ENCODE data around the gene ZNHIT3. TPM values are rescaled to one million over a fixed set of nuclear protein-coding genes. Genes with fewer than 3 reads are reported as not detected.
A peak's percentile ranks its signal among the peaks of the same experiment; 100 is the strongest.

Gene ZNHIT3
- total and polyA plus RNA-seq, 2 donors from 2014 or later: 25.4 to 60.9 TPM

- H3K36me3 ChIP-seq (ENCODE audit: control insufficient read depth in 2 of 3, insufficient read depth in 3 of 3, low read length in 3 of 3): no peaks in the 10 kb centered on the region
- no peak overlapping the region for H3K27ac ChIP-seq (ENCODE audit: low read depth in 2 of 2, low read length in 2 of 2)
- H3K9me3 ChIP-seq (ENCODE audit: control insufficient read depth in 2 of 3, insufficient read depth in 1 of 3, low read length in 3 of 3): no peaks in the 10 kb centered on the region
- H3K27me3 ChIP-seq (ENCODE audit: control insufficient read depth, insufficient read depth, low read length): no peaks in the 10 kb centered on the region
- no peak for DNase-seq
- no peak overlapping the region for H3K4me3 ChIP-seq (ENCODE audit: low read length in 3 of 3)
- intact Hi-C loops (cut with DNase I): no loop called here
- no peak for FAIRE-seq
- no peak for TF ChIP-seq CTCF (IDR thresholded peaks at IDR 0.05; ENCODE audit: borderline replicate concordance, extremely low read depth, insufficient read depth)
- peaks cover 0 to 5% (median 4%) of the 10 kb centered on the region in 3 donors for H3K4me1 ChIP-seq (ENCODE audit: control insufficient read depth in 2 of 3, insufficient read depth in 2 of 3, low read depth in 1 of 3, low read length in 3 of 3)
- H3K9ac ChIP-seq (ENCODE audit: low read length in 3 of 3): no peak overlapping the region
Observed at GRCh38 chr17:36540696-36541095, 54.2 kb downstream of the ZNHIT3 start.

DNA sequence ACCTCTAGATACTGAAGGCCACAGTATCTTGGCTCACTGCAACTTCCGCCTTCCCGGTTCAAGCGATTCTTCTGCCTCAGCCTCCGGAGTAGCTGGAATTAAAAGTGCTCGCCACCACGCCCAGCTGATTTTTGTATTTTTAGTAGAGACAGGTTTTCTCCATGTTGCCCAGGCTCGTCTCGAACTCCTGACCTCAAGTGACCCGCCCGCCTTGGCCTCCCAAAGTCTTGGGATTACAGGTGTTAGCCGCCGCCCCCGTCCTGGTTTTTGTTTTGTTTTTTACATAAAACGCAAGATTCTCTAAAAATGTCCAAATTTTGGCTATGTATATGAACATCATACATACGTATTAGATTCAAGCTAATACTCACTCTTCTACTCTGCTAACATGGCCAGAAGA, 56.3 kb downstream of the ZNHIT3 start:
- Histone ChIP-seq H3K27ac (ENCODE audit: low read depth in 2 of 2, low read length in 2 of 2) (no peak overlapping the region), H3K36me3 (ENCODE audit: control insufficient read depth in 2 of 3, insufficient read depth in 3 of 3, low read length in 3 of 3) (peaks cover 0 to under 1% (median 0%) of the 10 kb centered on the region in 3 donors), H3K9ac (ENCODE audit: low read length in 3 of 3) (no peak overlapping the region), H3K9me3 (ENCODE audit: control insufficient read depth in 2 of 3, insufficient read depth in 1 of 3, low read length in 3 of 3) (no peaks in the 10 kb centered on the region), H3K27me3 (ENCODE audit: control insufficient read depth, insufficient read depth, low read length) (no peaks in the 10 kb centered on the region), H3K4me1 (ENCODE audit: control insufficient read depth in 2 of 3, insufficient read depth in 2 of 3, low read depth in 1 of 3, low read length in 3 of 3) (peaks cover 7 to 16% (median 10%) of the 10 kb centered on the region in 3 donors), H3K4me3 (ENCODE audit: low read length in 3 of 3) (no peak overlapping the region)
- DNase-seq: no peak
- no peak for FAIRE-seq
- no peak for TF ChIP-seq CTCF (IDR thresholded peaks at IDR 0.05; ENCODE audit: borderline replicate concordance, extremely low read depth, insufficient read depth)
- intact Hi-C loops (cut with DNase I): no loop called here

DNA sequence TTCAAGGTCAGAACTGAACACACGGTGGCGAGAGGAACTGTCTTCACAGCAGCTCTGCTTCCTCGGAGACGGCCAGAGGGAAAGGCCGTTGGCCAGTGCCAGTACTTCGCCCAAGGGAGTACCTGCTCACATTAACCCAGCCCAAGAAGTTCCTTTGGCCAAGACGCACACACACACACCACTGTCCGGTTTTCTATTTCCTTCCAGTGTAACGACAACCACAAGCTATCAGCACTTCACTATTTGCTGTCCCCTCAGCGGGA, 57.5 kb downstream of the ZNHIT3 start:
- FAIRE-seq (no peak), DNase-seq (peak in 4 of 5 donors; percentile 48 to 75 (median 70))
- no peaks in the 10 kb centered on the region for H3K27me3 ChIP-seq (ENCODE audit: control insufficient read depth, insufficient read depth, low read length)

More for the DNA sequence above, 57.5 kb downstream of the ZNHIT3 start:
- Histone ChIP-seq H3K27ac (ENCODE audit: low read depth in 2 of 2, low read length in 2 of 2) (peak overlapping the region; percentile 99 to 100), H3K9me3 (ENCODE audit: control insufficient read depth in 2 of 3, insufficient read depth in 1 of 3, low read length in 3 of 3) (no peaks in the 10 kb centered on the region), H3K4me1 (ENCODE audit: control insufficient read depth in 2 of 3, insufficient read depth in 2 of 3, low read depth in 1 of 3, low read length in 3 of 3) (peaks cover 7 to 19% (median 14%) of the 10 kb centered on the region in 3 donors), H3K4me3 (ENCODE audit: low read length in 3 of 3) (peak overlapping the region; percentile 72 to 93 (median 90)), H3K36me3 (ENCODE audit: control insufficient read depth in 2 of 3, insufficient read depth in 3 of 3, low read length in 3 of 3) (peaks cover 0 to 4% (median 0%) of the 10 kb centered on the region in 3 donors), H3K9ac (ENCODE audit: low read length in 3 of 3) (peak overlapping the region; percentile 89 to 96 (median 92))
- intact Hi-C loops (cut with DNase I): no loop called here
- TF ChIP-seq CTCF (IDR thresholded peaks at IDR 0.05; ENCODE audit: borderline replicate concordance, extremely low read depth, insufficient read depth): no peak

Measured in kidney (tissue), 14 donors.